ENCODE results near the gene MIOX. TPM values are rescaled to one million over a fixed set of nuclear protein-coding genes. Genes with fewer than 3 reads are reported as not detected.

The MIOX gene
- total and polyA plus RNA-seq, 9 of the 15 experiments (the other 6 are each of a cell fraction or from before 2014, with no cell fraction given), result 0.08 TPM; not detected in 8

GRCh38 chr22:50456026-50456425, 30.6 kb upstream of the MIOX start (continued):
- TF ChIP-seq PATZ1 (CRISPR knock-in tag; IDR thresholded peaks at IDR 0.05; ENCODE audit: borderline replicate concordance) (no peak), ASH1L (IDR thresholded peaks at IDR 0.05; ENCODE audit: borderline replicate concordance, low read depth, partially characterized antibody) (no peak), ZNF639 (CRISPR knock-in tag; conservative IDR thresholded peaks at IDR 0.05 in 1 of 2, IDR thresholded peaks at IDR 0.05 in 1 of 2) (no peak)

- in situ Hi-C loops (cut with MboI) (no loop called here), intact Hi-C loops (cut with micrococcal nuclease) (no loop called here)
- Histone ChIP-seq H4K20me1 (replicated peaks; ENCODE audit: control insufficient read depth, insufficient read depth, low read length) (no peaks in the 10 kb centered on the region), H3K4me2 (ENCODE audit: insufficient read depth, low read length) (no peak overlapping the region), H3K27me3 (ENCODE audit: control insufficient read depth in 2 of 2, insufficient read depth in 2 of 2, low read length in 2 of 2) (no peaks in the 10 kb centered on the region), H3K9ac (ENCODE audit: insufficient read depth in 1 of 2, low read depth in 2 of 2, low read length in 2 of 2) (no peak overlapping the region), H2AFZ (ENCODE audit: low read depth, low read length) (no peak overlapping the region), H3K9me1 (ENCODE audit: control insufficient read depth, insufficient read depth, low read length) (no peaks in the 10 kb centered on the region), H3K4me1 (replicated peaks in 1 of 2; ENCODE audit: control insufficient read depth in 2 of 2, insufficient read depth in 2 of 2, low read length in 2 of 2) (peaks cover 0 to 4% of the 10 kb centered on the region in 2 experiments; a peak in 2 of 5 replicates), H3K36me3 (ENCODE audit: control insufficient read depth, insufficient read depth, low read length) (peaks cover 53% of the 10 kb centered on the region; the same call in 1 of the 3 replicates), H3K9me3 (replicated peaks; ENCODE audit: control insufficient read depth, insufficient read depth, low read depth, low read length) (no peaks in the 10 kb centered on the region), H3K27ac (ENCODE audit: extremely low read depth, low read depth, low read length) (no peak overlapping the region), H3K79me2 (ENCODE audit: control insufficient read depth, insufficient read depth, low read length) (no peaks in the 10 kb centered on the region), H3K4me3 (no peak overlapping the region)
- DNase-seq (ENCODE audit: extremely low read depth in 1 of 4, low spot score in 3 of 4) (peak in 2 of 4 experiments; percentile 23 to 38), FAIRE-seq (no peak), ATAC-seq (peak; percentile 79)
- 84% methylated on average over 14 of the region's 34 CpGs for WGBS (ENCODE audit: insufficient coverage, low coverage, missing lambda C conversion rate)
- POLR2A ChIA-PET, result no interaction called here
- CTCF ChIA-PET (ENCODE audit: low intra/inter-chr PET ratio), result no interaction called here
- BruUV-seq (replicated peaks), result no TSS peak
- TF ChIP-seq ZMIZ1 (IDR thresholded peaks at IDR 0.05; ENCODE audit: low read depth in 2 of 2, low read length in 2 of 2), result no peak
- TF ChIP-seq XRCC5 (IDR thresholded peaks at IDR 0.05; ENCODE audit: low read depth, low read length), result no peak
- TF ChIP-seq POLR2G (IDR thresholded peaks at IDR 0.05; ENCODE audit: low read depth, low read length), result peak; percentile 19; the same call in 1 of the 2 replicates
- TF ChIP-seq NRF1 (conservative IDR thresholded peaks at IDR 0.05 in 1 of 2, IDR thresholded peaks at IDR 0.05 in 1 of 2), result 0 out of 4 replicates have a peak, but pooled peaks of 1 of the 2 experiments have one; percentile 11
- TF ChIP-seq CSDE1 (IDR thresholded peaks at IDR 0.05), result no peak
- TF ChIP-seq BRF2 (IDR thresholded peaks at IDR 0.05; ENCODE audit: borderline replicate concordance, insufficient read depth, insufficient read length), result no peak
Observed at GRCh38 chr22:50456466-50457234, 30.0 kb upstream of the MIOX start.
